Smooth muscle cell (in vitro differentiated cells): Measurements from ENCODE around the gene CDKAL1. TPM values are rescaled to one million over a fixed set of nuclear protein-coding genes. Genes with fewer than 3 reads are reported as not detected.
A peak's percentile ranks its signal among the peaks of the same experiment; 100 is the strongest.

ENCODE experiments used
- DNase-seq: peaks from one replicate; lab custom pipeline; 2025; ENCODE audit not compliant: unreplicated experiment; lab: John Stamatoyannopoulos, UW
- H2AFZ ChIP-seq: fragments of 200-600 bp; sonication (generic); 2 replicates; pipeline ENCODE4 v1.6.0; 2016; ENCODE audit warnings: antibody characterized with exemption, low read depth, mild to moderate bottlenecking
- H3F3A ChIP-seq: fragments of 200-600 bp; sonication (generic); 2 replicates; pipeline ENCODE4 v1.6.0; 2017; ENCODE audit warnings: antibody characterized with exemption, low read depth
- H3K27ac ChIP-seq: fragments of 200-600 bp; sonication (generic); 2 replicates; pipeline ENCODE4 v1.5.1; 2016; ENCODE audit warnings: low read depth, mild to moderate bottlenecking
- H3K27me3 ChIP-seq: fragments of 200-600 bp; sonication (generic); 2 replicates; pipeline ENCODE4 v1.6.1; 2016; ENCODE audit warnings: low read depth, mild to moderate bottlenecking
- H3K36me3 ChIP-seq: fragments of 200-600 bp; sonication (generic); 2 replicates; pipeline ENCODE4 v1.5.1; 2016; ENCODE audit warnings: low read depth
- H3K4me1 ChIP-seq: fragments of 200-600 bp; sonication (generic); 2 replicates; pipeline ENCODE4 v1.5.1; 2016; ENCODE audit warnings: low read depth
- H3K4me2 ChIP-seq: fragments of 200-600 bp; sonication (generic); 2 replicates; pipeline ENCODE4 v1.6.0; 2016; ENCODE audit warnings: mild to moderate bottlenecking
- H3K4me3 ChIP-seq: fragments of 200-600 bp; sonication (generic); 2 replicates; pipeline ENCODE4 v1.5.1; 2016; ENCODE audit warnings: mild to moderate bottlenecking
- H3K79me2 ChIP-seq: fragments of 200-600 bp; sonication (generic); 2 replicates; pipeline ENCODE4 v1.6.0; 2016; ENCODE audit warnings: low read depth, mild to moderate bottlenecking
- H3K9ac ChIP-seq: fragments of 200-600 bp; sonication (generic); 2 replicates; pipeline ENCODE4 v1.6.0; 2016; ENCODE audit warnings: low read depth
- H3K9me3 ChIP-seq: fragments of 200-600 bp; sonication (generic); replicated peaks from 2 replicates; pipeline ENCODE4 v1.5.1; 2016; ENCODE audit warnings: low read depth
- H4K20me1 ChIP-seq: fragments of 200-600 bp; sonication (generic); 2 replicates; pipeline ENCODE4 v1.6.0; 2016; ENCODE audit warnings: low read depth
- WGBS: methylation state at CpG from one replicate; pipeline ENCODE4 v1.1.7; 2016; ENCODE audit warnings: low lambda C conversion rate; 5-methylcytosine and 5-hydroxymethylcytosine counted together
- polyA plus RNA-seq: library from polyadenylated mRNA; unstranded; fragments of >200 nt; fragmentation: Nextera tagmentation; extraction: Ambion mirVana; gene quantifications from 2 replicates; pipeline ENCODE4 v1.2.1, GENCODE V29; 2016
- total RNA-seq: library from RNA; depleted of rRNA; stranded (reverse); fragments of >200 nt; gene quantifications from 2 replicates; pipeline ENCODE4 v1.2.3, GENCODE V29; 2014
- TF ChIP-seq, protein P1 (sequence below): fragments of 200-600 bp; sonication (generic); IDR thresholded peaks from 2 replicates; pipeline ENCODE4 v1.5.1; 2017; ENCODE audit warnings: borderline replicate concordance, mild to moderate bottlenecking, antibody characterized with exemption; ENCODE audit not compliant: insufficient read depth, poor library complexity, severe bottlenecking

The CDKAL1 gene
- total RNA-seq (14.5 and 16.5 TPM in 2 replicates), polyA plus RNA-seq (13.0 and 16.6 TPM in 2 replicates)

DNA sequence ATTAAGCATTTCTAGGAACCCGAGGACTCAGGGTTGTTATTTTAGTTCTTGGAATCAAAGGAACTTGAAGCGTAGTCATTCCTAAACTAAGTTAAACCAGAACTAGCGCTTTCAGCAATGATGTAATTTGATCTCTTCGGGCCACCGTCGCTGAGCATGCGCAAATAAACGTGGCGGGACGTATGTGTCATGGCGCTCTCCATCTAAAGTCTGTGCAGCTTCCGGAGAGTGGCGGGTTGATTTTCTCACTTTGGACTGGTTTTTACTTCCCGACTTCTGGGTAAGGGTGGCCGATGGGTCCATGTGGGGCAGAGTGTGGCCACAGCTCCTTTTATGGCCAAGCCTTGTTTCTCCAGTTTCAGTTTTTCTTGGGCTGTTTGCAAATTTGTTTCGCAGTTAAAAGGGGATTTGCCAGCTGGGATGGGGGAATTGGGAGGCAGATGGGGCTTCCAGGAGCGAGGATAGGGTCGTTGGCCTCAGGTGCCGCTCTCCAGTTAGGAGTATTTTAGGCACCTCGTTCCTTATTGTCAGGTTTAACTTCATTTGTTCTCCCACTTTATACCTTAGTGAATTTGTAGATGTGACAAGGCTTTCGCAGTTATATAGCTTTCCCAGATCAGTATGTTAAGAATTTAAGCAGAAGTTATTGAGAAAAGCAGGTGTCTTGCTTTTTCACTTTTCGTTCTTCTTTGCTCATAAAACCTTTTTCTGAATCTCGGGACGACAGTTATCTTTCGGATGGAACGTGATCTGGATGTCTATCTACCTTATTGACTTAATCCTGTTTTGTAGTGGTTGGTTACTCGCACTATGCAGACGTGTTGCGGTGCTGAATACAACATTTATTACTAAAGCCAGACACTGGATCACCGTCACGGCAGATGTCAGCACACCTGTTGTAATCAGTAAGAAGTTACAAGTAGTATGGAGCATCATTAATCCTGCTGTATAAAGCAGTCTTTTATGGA lies at the start of gene CDKAL1:
CDKAL1 (plus strand) TSS at position 163 of the 968 bp plus-strand sequence. CDS start 11,894 bp downstream, outside the sequence.
- Histone ChIP-seq H3F3A (no peaks in the 10 kb centered on the region), H2AFZ (peak within 1 kb of the TSS; percentile 90), H3K4me1 (peaks cover 18% of the 10 kb centered on the region), H4K20me1 (no peaks in the 10 kb centered on the region), H3K27me3 (no peaks in the 10 kb centered on the region), H3K27ac (peak within 1 kb of the TSS; percentile 83), H3K4me3 (peak within 1 kb of the TSS; percentile 87), H3K9ac (peak within 1 kb of the TSS; percentile 85), H3K79me2 (peaks cover 15% of the 10 kb centered on the region), H3K36me3 (no peaks in the 10 kb centered on the region), H3K9me3 (no peaks in the 10 kb centered on the region), H3K4me2 (peak within 1 kb of the TSS; percentile 89)
- DNase-seq = peak; percentile 30
- WGBS = 3% methylated on average over 31 of the region's 31 CpGs
- TF ChIP-seq, protein P1, sequence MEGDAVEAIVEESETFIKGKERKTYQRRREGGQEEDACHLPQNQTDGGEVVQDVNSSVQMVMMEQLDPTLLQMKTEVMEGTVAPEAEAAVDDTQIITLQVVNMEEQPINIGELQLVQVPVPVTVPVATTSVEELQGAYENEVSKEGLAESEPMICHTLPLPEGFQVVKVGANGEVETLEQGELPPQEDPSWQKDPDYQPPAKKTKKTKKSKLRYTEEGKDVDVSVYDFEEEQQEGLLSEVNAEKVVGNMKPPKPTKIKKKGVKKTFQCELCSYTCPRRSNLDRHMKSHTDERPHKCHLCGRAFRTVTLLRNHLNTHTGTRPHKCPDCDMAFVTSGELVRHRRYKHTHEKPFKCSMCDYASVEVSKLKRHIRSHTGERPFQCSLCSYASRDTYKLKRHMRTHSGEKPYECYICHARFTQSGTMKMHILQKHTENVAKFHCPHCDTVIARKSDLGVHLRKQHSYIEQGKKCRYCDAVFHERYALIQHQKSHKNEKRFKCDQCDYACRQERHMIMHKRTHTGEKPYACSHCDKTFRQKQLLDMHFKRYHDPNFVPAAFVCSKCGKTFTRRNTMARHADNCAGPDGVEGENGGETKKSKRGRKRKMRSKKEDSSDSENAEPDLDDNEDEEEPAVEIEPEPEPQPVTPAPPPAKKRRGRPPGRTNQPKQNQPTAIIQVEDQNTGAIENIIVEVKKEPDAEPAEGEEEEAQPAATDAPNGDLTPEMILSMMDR = no peak

DNA sequence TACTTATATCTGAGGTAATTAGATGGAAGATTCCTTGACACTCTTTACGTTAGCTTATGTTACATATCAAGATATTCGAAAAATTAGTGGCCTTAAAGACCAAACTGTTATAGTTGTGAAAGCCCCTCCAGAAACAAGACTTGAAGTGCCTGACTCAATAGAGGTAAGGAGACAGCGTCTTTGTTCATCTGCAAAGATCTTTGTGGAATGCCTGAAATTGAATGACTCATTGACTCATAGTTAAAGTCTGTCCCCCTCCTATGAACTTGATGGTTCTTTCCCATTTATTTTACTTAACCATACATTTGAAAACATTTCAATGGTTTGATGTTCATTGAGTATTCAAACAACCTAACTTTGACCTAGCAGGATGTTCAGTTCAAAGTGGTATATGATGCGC lies 47.6 kb upstream of the CDKAL1 start:
- Histone ChIP-seq H3K27ac (no peak overlapping the region), H2AFZ (no peak overlapping the region), H3K4me3 (no peak overlapping the region), H3F3A (no peaks in the 10 kb centered on the region), H3K27me3 (no peaks in the 10 kb centered on the region), H3K4me2 (no peak overlapping the region), H4K20me1 (peaks cover 4% of the 10 kb centered on the region), H3K4me1 (peaks cover 19% of the 10 kb centered on the region), H3K9me3 (no peaks in the 10 kb centered on the region), H3K9ac (no peak overlapping the region), H3K36me3 (peaks cover 18% of the 10 kb centered on the region), H3K79me2 (peaks cover 3% of the 10 kb centered on the region)
- WGBS = 92% methylated on average over 4 of the region's 4 CpGs
- no peak for DNase-seq
- TF ChIP-seq, protein P1 = no peak

- H3K4me2 ChIP-seq = no peak overlapping the region
- H4K20me1 ChIP-seq = no peaks in the 10 kb centered on the region
- TF ChIP-seq, protein P1 = no peak
- H3K4me1 ChIP-seq = peaks cover 11% of the 10 kb centered on the region
- peaks cover 20% of the 10 kb centered on the region for H3K36me3 ChIP-seq
- H3K27me3 ChIP-seq = no peaks in the 10 kb centered on the region
- WGBS = 96% methylated on average over 6 of the region's 6 CpGs
- no peak overlapping the region for H2AFZ ChIP-seq
- H3K9ac ChIP-seq = no peak overlapping the region
- H3F3A ChIP-seq = no peaks in the 10 kb centered on the region
- no peak overlapping the region for H3K27ac ChIP-seq
- H3K4me3 ChIP-seq = no peak overlapping the region
- DNase-seq = no peak
- H3K79me2 ChIP-seq = peaks cover 3% of the 10 kb centered on the region
- H3K9me3 ChIP-seq = no peaks in the 10 kb centered on the region
Measured at GRCh38 chr6:20487669-20488375, 46.4 kb upstream of the CDKAL1 start.
